T-helper 2 cell treated with Interferon-gamma antibody and Interleukin-4, amounts not matched to agents 100 ng/mL and 5 ng/mL, for 36 hours (primary cell): ENCODE measurements around the gene RIPK3. TPM values are rescaled to one million over a fixed set of nuclear protein-coding genes. Genes with fewer than 3 reads are reported as not detected.

ENCODE experiments used
- intact Hi-C: fragments of 100-400 bp; cut with micrococcal nuclease; formaldehyde crosslinking; loops from one replicate; pipeline ENCODE4 v1.15.1; 2023
- total RNA-seq: library from RNA; stranded (reverse); gene quantifications from 2 replicates; pipeline ENCODE4 v1.2.3, GENCODE V29; 2022

Gene RIPK3
- total RNA-seq, 1 donor from 2014 or later = 34.6 TPM

- intact Hi-C loops = loop anchor here (1.0 kb wide), 1 partner anchor 66 kb away; the partner anchor contains the start of gene TINF2
These were observed 31.3 kb downstream of the RIPK3 start for GRCh38 chr14:24308342-24309124.

- intact Hi-C loops = loop anchor here (1.0 kb wide), 1 partner anchor 65 kb away; the partner anchor contains the start of gene TINF2
These were observed 32.0 kb downstream of the RIPK3 start, which contains the start of gene CIDEB for GRCh38 chr14:24307575-24308341. TSS of gene CIDEB (minus strand) at chr14:24307977. CDS start at chr14:24307858, 119 bp downstream.

DNA sequence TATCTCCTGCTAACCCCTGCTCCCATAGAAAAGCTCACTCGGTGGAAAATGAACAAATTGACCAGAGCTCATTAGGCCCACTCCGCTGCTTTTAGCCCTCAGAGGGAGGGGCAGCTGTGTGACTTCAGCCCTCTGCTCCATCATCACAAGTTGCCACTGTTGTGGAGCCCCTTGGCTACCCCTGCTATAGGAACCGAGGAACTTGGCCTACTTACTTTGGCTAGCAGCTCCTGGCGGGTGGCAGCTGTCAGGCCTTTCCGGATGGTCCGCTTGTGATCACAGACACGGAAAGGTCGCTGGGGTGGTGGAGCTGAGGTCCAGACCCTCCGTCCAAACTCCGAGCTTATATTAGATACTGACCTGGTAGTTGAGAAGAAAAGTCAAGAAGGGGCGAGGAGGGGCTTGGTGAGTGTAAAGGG lies 32.6 kb downstream of the RIPK3 start:
- intact Hi-C loops = no loop called here

GRCh38 chr14:24304019-24304387 lies 35.8 kb downstream of the RIPK3 start:
- intact Hi-C loops = no loop called here

GRCh38 chr14:24300326-24300980 lies 39.3 kb downstream of the RIPK3 start:
- intact Hi-C loops = no loop called here

- intact Hi-C loops = loop anchor here (1.0 to 5.0 kb wide), 6 partner anchors 20 to 152 kb away; partner anchors contain the start of genes MDP1, PSME2, RABGGTA and RNF31
These were observed 40.3 kb downstream of the RIPK3 start, which contains the start of the genes DHRS1 and NOP9 for GRCh38 chr14:24299255-24300191. TSS of gene DHRS1 (minus strand) at chr14:24299780. CDS start at chr14:24299106, 674 bp downstream. TSS of gene NOP9 (plus strand) at chr14:24299850. CDS start at chr14:24299955, 105 bp downstream.

GRCh38 chr14:24298892-24299254 lies 40.9 kb downstream of the RIPK3 start:
- intact Hi-C loops = loop anchor here (1.0 to 5.0 kb wide), 6 partner anchors 20 to 152 kb away; partner anchors contain the start of genes MDP1, PSME2, RABGGTA and RNF31

DNA sequence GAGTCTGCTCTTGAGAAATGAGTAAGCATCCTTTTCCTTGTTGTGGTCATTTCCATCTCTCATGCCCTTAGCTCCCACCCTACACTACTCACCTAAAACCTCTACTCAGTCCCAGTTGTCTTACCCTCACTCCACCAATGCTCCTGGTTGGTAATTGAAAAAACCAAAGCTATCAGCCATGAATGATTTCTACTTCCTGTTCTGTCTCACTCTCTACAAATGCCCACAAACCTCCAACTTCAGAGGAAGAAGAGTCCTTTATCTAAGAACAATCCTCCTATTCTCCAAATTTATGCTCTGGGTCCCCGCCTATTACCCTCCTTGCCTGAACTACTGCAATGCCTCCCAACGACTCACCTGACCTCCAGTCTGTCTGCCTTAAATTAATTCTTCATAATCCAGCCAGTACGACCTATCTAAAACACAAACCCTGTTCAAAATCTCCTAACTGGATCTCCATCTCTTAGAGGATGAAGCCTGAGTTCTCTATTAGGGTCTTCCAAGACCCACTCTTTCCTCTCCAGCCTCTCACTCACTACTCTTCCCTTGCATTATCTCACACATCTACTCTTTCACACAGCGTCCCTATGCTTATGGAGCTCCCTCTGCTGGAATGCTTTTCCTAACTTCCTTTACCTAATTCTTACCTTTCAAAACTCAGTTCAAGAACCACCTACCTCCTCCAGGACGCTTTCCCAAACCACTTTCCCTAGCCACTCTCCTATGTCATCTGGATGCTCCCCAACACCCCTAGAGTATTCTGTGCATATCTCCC lies 42.4 kb downstream of the RIPK3 start:
- intact Hi-C loops = loop anchor here (5.0 kb wide), 2 partner anchors 35 to 150 kb away; partner anchors contain the start of genes PSME2 and RNF31

DNA sequence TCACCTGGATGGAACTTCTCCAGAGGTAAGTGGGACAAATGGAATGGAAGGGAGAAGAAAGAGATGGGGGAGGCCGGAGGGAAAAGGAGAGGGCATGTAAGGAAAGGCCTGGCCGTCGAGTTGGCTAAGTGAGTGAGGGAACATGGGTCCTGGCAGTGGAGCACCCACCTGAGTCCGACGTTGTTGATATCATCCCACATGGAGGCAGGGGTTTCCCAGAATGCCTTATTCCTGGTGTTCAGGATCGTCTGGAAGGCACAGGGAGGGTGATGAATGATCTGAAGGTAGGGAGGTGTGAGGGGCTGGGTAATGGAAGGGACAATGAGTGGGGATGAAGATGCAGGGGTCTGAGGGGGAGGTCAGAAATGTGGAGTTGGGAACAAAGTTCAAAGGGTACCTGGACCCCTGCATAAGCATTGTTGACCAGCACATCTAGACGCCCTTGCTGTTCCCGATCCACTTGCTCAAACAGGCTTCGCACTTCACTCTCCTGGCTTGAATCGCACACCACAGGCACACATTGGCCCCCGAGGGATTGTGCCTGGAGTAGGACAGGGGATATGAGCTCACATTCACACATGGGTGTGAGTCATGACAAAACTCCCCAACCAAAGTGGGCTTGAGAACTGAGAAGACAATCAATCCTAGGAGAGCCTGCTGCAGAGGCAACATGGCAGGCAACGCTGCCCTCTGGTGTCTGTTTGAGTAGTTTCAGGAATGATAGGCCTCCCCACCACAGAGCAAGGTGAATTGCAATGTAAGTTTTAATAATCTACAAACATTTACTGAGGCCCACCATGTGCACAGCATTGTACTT lies 43.2 kb downstream of the RIPK3 start:
- intact Hi-C loops = loop anchor here (5.0 kb wide), 2 partner anchors 36 to 149 kb away; partner anchors contain the start of genes PSME2 and RNF31

DNA sequence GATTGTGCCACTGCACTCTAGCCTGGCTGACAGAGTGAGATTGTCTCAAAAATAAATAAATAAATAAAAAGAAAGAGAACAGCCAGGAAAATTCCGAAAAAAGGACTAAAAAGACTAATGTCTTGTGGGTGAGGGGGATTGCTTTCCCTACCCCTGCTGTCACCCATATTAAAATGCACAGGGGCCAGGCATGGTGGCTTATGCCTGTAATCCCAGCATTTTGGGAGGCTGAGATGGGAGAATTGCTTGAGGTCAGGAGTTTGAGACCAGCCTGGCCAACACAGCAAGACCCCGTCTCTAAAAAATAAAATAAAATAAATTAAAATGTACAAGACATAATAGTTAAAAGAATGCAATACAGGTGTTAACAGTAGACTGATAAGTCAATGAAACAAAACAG lies 46.3 kb downstream of the RIPK3 start:
- intact Hi-C loops = no loop called here

- intact Hi-C loops = no loop called here
These were observed 47.5 kb downstream of the RIPK3 start for GRCh38 chr14:24292118-24292807.

DNA sequence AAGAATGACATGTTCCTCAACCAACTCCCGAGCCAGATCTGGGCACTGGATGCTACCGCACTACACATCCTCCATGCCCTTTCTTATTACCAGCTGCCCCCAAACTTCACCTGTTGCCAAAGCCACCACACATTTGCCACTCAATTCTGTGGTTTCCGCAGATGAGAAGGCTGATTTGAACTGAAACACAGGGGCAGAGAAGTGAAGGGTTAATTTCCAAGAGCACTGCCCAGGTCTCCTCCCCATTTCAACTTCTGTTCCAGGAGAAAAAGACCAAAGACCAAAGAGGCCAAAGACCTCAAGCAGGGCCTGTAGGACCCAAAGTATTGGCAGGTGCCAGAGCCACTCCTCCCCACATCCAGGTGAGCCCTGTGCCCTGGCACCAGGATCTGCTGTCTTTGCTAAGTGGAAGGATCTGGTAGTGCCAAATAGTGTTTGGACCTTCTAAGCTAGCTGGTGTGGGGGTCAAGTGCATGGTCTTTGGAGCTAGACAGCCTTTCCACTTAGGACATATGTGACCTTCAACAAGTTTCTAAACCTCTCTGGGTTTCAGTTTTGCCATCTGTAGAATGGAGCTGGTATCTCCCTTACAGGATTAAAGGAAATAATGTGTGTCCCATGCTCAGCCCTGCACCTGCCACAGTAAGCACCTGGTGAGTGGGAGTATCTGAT lies 48.2 kb downstream of the RIPK3 start:
- intact Hi-C loops = no loop called here

GRCh38 chr14:24290746-24291145 lies 49.0 kb downstream of the RIPK3 start:
- intact Hi-C loops = no loop called here

- intact Hi-C loops = no loop called here
These were observed 50.0 kb downstream of the RIPK3 start for GRCh38 chr14:24289649-24290280.

DNA sequence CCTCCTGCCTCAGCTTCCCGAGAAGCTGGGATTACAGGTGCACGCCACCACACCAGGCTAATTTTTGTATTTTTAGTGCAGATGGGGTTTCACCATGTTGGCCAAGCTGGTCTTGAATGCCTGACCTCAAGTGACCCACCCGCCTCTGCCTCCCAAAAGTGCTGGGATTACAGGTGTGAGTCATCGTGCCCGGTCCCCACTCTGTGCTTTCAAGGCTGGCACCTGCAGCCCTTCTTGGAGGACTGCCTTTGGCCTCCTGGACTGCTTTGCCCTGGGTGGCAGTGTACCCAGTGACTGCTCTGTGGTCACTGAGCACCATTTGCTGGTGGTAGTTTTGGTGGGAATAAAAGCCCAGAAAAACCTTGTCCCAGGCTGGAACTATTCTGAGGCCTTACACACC lies 52.8 kb downstream of the RIPK3 start:
- intact Hi-C loops = no loop called here
